ENCODE measurements around the gene ARHGAP30. TPM values are rescaled to one million over a fixed set of nuclear protein-coding genes. Genes with fewer than 3 reads are reported as not detected.
A peak's percentile ranks its signal among the peaks of the same experiment; 100 is the strongest.
"Not testable (repeated sequence)": the region's sequence is repeated elsewhere in the genome, so short reads cannot be mapped to it uniquely, and the experiment has no call there.

ARHGAP30 gene
- total and polyA plus RNA-seq, 8 donors, result 2.6 to 28.6 (median 6.5) TPM

- TF ChIP-seq POLR2AphosphoS5 (IDR thresholded peaks at IDR 0.05) (peak in 2 of 3 donors; percentile 21 to 52), POLR2A (IDR thresholded peaks at IDR 0.05) (no peak), EP300 (IDR thresholded peaks at IDR 0.05) (no peak)
- peak in 1 of 2 donors; percentile 67 for DNase-seq
These were observed 49.8 kb downstream of the ARHGAP30 start for GRCh38 chr1:161019751-161020495.

GRCh38 chr1:161019111-161019660 lies 50.5 kb downstream of the ARHGAP30 start:
- WGBS, 5 donors, result 79 to 91% (median 86%) methylated on average over 15 of the region's 15 CpGs
- Histone ChIP-seq H3K4me3 (peak overlapping the region; percentile 62 to 73 (median 66)), H3K27ac (peak overlapping the region in 4 of 5 donors; percentile 87 to 93 (median 90)), H3K4me1 (peaks cover 41 to 71% (median 53%) of the 10 kb centered on the region in 4 donors)
- intact Hi-C loops (cut with DNase I; ENCODE audit: low total_unique reads); H3K27me3 ChIP-seq; H3K9me3 ChIP-seq; DNase-seq; H3K36me3 ChIP-seq: not testable (repeated sequence)

More at GRCh38 chr1:161019751-161020495, 49.8 kb downstream of the ARHGAP30 start:
- H3K4me1 ChIP-seq, result peaks cover 33 to 64% (median 46%) of the 10 kb centered on the region in 4 donors
- no peaks in the 10 kb centered on the region for H3K9me3 ChIP-seq
- 8 to 20% (median 11%) methylated on average over 10 of the region's 10 CpGs for WGBS, 5 donors
- intact Hi-C loops (cut with DNase I; ENCODE audit: low total_unique reads), result no loop called here
- peaks cover 0 to 7% (median 0%) of the 10 kb centered on the region in 3 donors for H3K27me3 ChIP-seq
- no peaks in the 10 kb centered on the region for H3K36me3 ChIP-seq
- H3K4me3 ChIP-seq, result peak overlapping the region; percentile 62 to 73 (median 66)
- peak overlapping the region; percentile 87 to 93 (median 90) for H3K27ac ChIP-seq

- no peak for DNase-seq
- intact Hi-C loops (cut with DNase I; ENCODE audit: low total_unique reads), result no loop called here
- 78 to 95% (median 91%) methylated on average over 1 of the region's 1 CpG for WGBS, 5 donors
- Histone ChIP-seq H3K9me3 (no peaks in the 10 kb centered on the region), H3K4me3 (peak overlapping the region in 2 of 4 donors; percentile 64 to 73), H3K4me1 (peaks cover 42 to 77% (median 55%) of the 10 kb centered on the region in 4 donors), H3K27me3 (peaks cover 0 to 7% (median 0%) of the 10 kb centered on the region in 3 donors), H3K36me3 (no peaks in the 10 kb centered on the region), H3K27ac (peak overlapping the region; percentile 22 to 89 (median 69))
- TF ChIP-seq EP300 (IDR thresholded peaks at IDR 0.05) (no peak), POLR2AphosphoS5 (IDR thresholded peaks at IDR 0.05) (no peak), CTCF (IDR thresholded peaks at IDR 0.05) (no peak)
These were observed 51.1 kb downstream of the ARHGAP30 start for GRCh38 chr1:161018631-161018930.

- WGBS, 5 donors, result 64 to 72% (median 65%) methylated on average over 5 of the region's 5 CpGs
- Histone ChIP-seq H3K27ac (peak overlapping the region; percentile 22 to 89 (median 69)), H3K27me3 (peaks cover 0 to 7% (median 0%) of the 10 kb centered on the region in 3 donors), H3K4me3 (peak overlapping the region in 2 of 4 donors; percentile 64 to 73), H3K36me3 (no peaks in the 10 kb centered on the region), H3K9me3 (no peaks in the 10 kb centered on the region), H3K4me1 (peaks cover 48 to 83% (median 61%) of the 10 kb centered on the region in 4 donors)
- TF ChIP-seq CTCF (IDR thresholded peaks at IDR 0.05), result no peak
- TF ChIP-seq POLR2A (IDR thresholded peaks at IDR 0.05), result no peak
- no peak for TF ChIP-seq EP300 (IDR thresholded peaks at IDR 0.05)
- TF ChIP-seq POLR2AphosphoS5 (IDR thresholded peaks at IDR 0.05), result no peak
- intact Hi-C loops (cut with DNase I; ENCODE audit: low total_unique reads), result no loop called here
- peak in 1 of 2 donors; percentile 20 for DNase-seq
These were observed 51.7 kb downstream of the ARHGAP30 start for GRCh38 chr1:161017756-161018630.

GRCh38 chr1:161017181-161017580 lies 52.5 kb downstream of the ARHGAP30 start:
- H3K36me3 ChIP-seq; DNase-seq; H3K9me3 ChIP-seq; intact Hi-C loops (cut with DNase I; ENCODE audit: low total_unique reads); H3K27me3 ChIP-seq: not testable (repeated sequence)
- H3K4me1 ChIP-seq, result peaks cover 53 to 91% (median 65%) of the 10 kb centered on the region in 4 donors
- peak overlapping the region in 4 of 5 donors; percentile 22 to 89 (median 78) for H3K27ac ChIP-seq
- 56 to 68% (median 61%) methylated on average over 6 to 7 of the region's 7 CpGs for WGBS, 5 donors
- peak overlapping the region in 1 of 4 donors; percentile 3 for H3K4me3 ChIP-seq
